NK-92 (cell line): ENCODE measurements around the gene SELENON.

Source experiments
- DNase-seq: peaks from one replicate; lab custom pipeline; 2025; ENCODE audit not compliant: unreplicated experiment; lab: John Stamatoyannopoulos, UW

The SELENON gene

GRCh38 chr1:25808481-25809244, 8.7 kb downstream of the SELENON start:
- no peak for DNase-seq

- DNase-seq: no peak
Measured at GRCh38 chr1:25809283-25809926, 9.4 kb downstream of the SELENON start.

GRCh38 chr1:25809929-25810328, 9.9 kb downstream of the SELENON start:
- no peak for DNase-seq

GRCh38 chr1:25810341-25811299, 10.6 kb downstream of the SELENON start:
- no peak for DNase-seq

GRCh38 chr1:25811384-25812082, 11.5 kb downstream of the SELENON start:
- no peak for DNase-seq

GRCh38 chr1:25813071-25813733, 13.2 kb downstream of the SELENON start:
- DNase-seq: no peak

- no peak for DNase-seq
Measured at GRCh38 chr1:25813734-25814471, 13.9 kb downstream of the SELENON start.

- DNase-seq: no peak
Measured at GRCh38 chr1:25814549-25815087, 14.6 kb downstream of the SELENON start.

GRCh38 chr1:25815208-25816111, 15.5 kb downstream of the SELENON start:
- DNase-seq: no peak

- DNase-seq: no peak
Measured at GRCh38 chr1:25816112-25816718, 16.2 kb downstream of the SELENON start.

- DNase-seq: no peak
Measured at GRCh38 chr1:25817840-25818501, 18.0 kb downstream of the SELENON start.

- DNase-seq: no peak
Measured at GRCh38 chr1:25818569-25818968, 18.6 kb downstream of the SELENON start.

- peak; percentile 66 for DNase-seq
Measured at GRCh38 chr1:25819491-25820246, 19.7 kb downstream of the SELENON start, which contains the start of gene MTFR1L. MTFR1L (plus strand) TSS chr1:25819954; CDS start chr1:25823105, 3,151 bp downstream.

- DNase-seq: no peak
Measured at GRCh38 chr1:25820247-25821111, 20.5 kb downstream of the SELENON start.

- no peak for DNase-seq
Measured at GRCh38 chr1:25821112-25821476, 21.1 kb downstream of the SELENON start.

- DNase-seq: no peak
Measured at GRCh38 chr1:25821630-25822091, 21.7 kb downstream of the SELENON start.
